HG03103 (cell line): Measurements from ENCODE around the gene GIPC3.
A peak's percentile ranks its signal among the peaks of the same experiment; 100 is the strongest.
"Not testable (repeated sequence)": the region's sequence is repeated elsewhere in the genome, so short reads cannot be mapped to it uniquely, and the experiment has no call there.

Experiments
- ATAC-seq: cut with Tn5 transposase; IDR thresholded peaks from one replicate; pipeline ENCODE4 v1.9.1; 2021; ENCODE audit warnings: low read depth; ENCODE audit not compliant: unreplicated experiment

The GIPC3 gene

GRCh38 chr19:3550947-3551791 lies 34.1 kb upstream of the GIPC3 start:
- ATAC-seq, result no peak

DNA sequence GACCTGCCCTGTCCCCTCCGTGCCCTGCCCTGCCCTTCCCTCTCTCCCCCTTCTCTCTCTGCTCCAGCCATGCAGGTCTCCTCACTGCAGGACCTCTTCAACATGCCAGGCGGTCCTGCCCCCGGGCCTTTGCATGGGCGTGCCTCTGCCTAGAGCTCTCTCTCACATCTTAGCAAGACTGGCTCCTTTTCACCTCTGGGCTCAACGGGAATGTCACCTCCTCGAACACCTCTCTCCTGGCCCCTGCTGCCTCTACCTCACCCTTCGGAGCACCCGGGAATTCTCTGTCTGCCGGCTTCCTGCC lies 33.5 kb upstream of the GIPC3 start:
- ATAC-seq, result no peak

- no peak for ATAC-seq
Measured at GRCh38 chr19:3554254-3555083, 30.8 kb upstream of the GIPC3 start.

DNA sequence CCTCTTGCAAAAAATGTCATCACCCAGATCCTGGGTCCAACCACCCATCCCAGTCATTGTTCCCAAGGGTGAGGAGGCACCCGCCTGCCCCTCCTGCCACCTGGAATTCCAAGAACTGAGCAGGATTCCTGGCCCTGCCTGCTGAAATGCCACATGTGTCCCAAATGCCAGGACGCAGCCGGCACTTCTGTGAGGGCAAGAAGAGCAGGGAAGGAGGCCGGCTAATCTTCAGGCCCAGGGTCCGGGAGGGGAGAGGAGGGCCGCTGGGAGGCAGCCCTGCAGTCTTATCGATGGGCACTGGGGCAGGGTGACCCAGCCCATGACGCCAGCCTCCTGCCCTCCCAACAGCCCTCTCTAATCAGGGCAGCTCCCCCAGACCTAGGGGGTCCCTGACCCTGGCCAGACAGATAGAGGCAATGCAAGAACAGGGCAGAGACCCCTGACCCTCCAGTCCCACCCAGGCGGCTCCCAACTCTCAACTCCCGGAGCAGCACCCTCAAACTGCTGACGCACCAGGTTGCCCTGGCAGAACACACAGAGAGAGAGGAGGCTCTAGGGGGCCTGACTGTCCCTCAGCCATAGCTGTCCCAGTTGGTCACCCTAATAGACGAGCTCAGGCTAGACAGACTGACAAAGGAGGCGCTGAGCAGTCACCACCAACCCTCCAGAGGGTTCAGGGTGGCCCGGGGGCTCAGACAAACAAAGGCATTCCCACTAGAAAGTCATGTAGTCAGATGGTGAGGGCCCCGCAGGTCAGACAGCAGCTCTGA lies 29.4 kb upstream of the GIPC3 start:
- ATAC-seq, result no peak

DNA sequence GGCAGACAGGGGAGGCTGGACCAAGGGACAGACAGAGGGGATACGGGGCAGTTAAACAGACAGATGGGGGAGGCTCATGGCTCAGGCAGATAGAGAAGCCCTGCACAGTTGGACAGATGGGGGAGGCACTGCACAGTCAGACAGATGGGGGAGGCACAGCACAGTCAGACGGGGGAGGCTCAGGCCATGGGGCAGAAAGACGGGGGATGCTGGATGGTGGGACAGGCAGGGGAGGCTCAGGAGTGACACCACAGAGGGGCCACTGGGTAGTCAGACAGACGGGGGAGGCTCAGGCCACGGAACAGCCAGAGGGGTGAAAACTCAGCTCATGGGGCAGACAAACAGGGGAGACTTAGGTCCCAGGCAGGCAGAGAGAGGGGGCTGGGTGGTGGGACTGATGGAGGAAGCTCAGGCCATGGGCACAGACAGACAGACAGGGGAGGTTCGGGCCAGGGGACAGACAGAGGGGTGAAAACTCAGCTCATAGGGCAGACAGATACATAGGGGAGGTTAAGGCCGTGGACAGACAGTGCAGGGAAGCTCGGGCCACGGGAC lies 28.8 kb upstream of the GIPC3 start:
- ATAC-seq, result no peak

DNA sequence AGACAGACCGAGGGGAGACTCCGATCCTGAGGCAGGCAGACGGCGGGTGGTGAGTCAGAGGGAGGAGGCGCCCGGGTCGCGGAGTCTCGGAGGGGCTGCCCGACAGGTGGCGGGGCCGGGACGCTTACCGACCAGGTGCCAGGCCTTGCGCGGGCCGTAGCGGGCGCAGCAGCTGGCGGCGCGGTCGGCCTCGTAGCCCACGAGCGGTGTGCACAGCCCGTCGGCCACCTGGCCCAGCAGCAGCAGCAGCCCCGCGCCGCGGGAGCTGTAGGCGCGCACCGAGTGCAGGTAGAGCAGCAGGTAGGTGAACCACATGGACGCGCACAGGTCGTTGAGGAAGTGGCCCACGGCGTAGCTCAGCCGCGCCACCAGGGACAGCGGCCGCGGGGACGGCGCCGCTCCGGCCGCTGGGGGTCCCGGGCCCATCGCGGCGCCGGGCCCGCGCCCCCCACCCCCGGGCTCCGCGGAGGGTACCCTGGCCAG lies 28.3 kb upstream of the GIPC3 start:
- ATAC-seq, result peak; percentile 6

- ATAC-seq, result peak; percentile 74
Measured at GRCh38 chr19:3557461-3558248, 27.6 kb upstream of the GIPC3 start, which contains the start of gene MFSD12. MFSD12 (minus strand) TSS chr19:3557586; CDS start chr19:3557403, 183 bp downstream.

- ATAC-seq, result no peak
Measured at GRCh38 chr19:3563709-3564524, 21.4 kb upstream of the GIPC3 start.

GRCh38 chr19:3565139-3565538 lies 20.1 kb upstream of the GIPC3 start:
- no peak for ATAC-seq

DNA sequence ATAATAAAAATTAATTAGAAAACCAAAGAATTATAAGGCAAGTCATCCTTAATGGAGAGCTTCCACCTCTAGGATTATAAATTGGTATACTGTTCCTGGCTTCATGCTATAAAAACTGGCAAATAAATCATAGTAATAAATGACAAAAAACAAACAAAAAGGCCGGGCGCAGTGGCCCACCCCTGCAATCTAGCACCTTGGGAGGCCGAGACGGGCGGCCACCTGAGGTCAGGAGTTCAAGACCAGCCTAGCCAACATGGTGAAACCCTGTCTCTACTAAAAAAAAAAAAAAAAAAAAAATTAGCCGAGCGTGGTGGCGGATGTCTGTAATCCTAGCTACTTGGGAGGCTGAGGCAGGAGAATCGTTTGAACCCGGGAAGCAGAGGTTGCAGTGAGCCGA lies 15.2 kb upstream of the GIPC3 start:
- not testable (repeated sequence) for ATAC-seq

GRCh38 chr19:3570606-3571011 lies 14.7 kb upstream of the GIPC3 start:
- no peak for ATAC-seq

GRCh38 chr19:3572132-3572854 lies 13.0 kb upstream of the GIPC3 start:
- ATAC-seq, result peak; percentile 87

DNA sequence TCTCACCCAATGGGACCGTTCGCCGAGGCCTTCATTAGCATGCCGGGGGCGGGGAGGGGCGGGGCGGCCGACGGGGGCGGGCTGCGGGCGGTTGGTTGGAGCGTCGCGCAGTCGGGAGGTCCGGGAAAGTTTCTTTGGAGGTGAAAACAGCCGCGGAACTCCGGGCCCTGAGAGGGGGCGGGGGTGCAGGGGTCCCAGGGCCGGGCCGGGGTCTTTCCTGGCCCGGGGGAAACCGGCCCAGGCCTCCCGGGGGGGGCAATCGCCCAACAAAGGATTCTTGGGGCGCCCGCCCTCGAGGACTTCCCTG lies 12.5 kb upstream of the GIPC3 start, which contains the start of gene HMG20B:
HMG20B (plus strand) TSS at position 90 of the 307 bp plus-strand sequence. CDS start 366 bp downstream, outside the sequence.
- no peak for ATAC-seq

GRCh38 chr19:3573162-3573857 lies 12.0 kb upstream of the GIPC3 start:
- ATAC-seq, result no peak

DNA sequence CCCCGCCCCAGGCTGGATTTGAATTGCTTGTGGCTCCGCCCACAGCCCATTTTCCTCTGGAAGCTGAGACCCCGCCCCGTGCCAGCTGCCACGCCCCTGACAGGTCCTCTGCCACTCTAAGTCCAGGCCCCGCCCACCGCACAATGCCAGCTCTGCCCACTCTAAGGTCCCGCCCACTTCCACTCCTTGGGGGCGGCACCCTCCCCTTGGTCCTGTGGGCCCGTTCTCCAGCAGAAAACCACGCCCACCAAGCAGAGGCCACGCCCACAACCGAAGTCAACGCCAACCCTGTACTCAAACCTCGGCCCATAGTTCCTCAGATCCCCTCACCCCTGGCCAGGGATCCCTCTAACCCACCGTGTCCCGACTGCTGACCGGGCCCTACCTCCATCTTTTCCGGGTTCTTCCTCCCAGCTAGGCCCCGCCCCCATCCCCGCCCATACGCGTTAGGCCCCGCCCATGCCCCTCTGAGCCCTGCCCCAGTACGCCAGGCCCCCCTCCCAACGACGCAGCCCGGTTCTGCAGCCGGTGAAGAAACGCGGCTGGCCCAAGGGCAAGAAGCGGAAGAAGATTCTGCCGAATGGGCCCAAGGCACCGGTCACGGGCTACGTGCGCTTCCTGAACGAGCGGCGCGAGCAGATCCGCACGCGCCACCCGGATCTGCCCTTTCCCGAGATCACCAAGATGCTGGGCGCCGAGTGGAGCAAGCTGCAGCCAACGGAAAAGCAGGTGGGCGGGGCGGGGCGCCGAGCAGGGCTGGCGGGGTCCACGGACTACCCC lies 11.2 kb upstream of the GIPC3 start:
- ATAC-seq, result no peak

- ATAC-seq, result no peak
Measured at GRCh38 chr19:3575260-3575741, 10.0 kb upstream of the GIPC3 start.
